ENCODE data around the gene TBX20. TPM values are rescaled to one million over a fixed set of nuclear protein-coding genes. Genes with fewer than 3 reads are reported as not detected.
"Not testable (repeated sequence)": the region's sequence is repeated elsewhere in the genome, so short reads cannot be mapped to it uniquely, and the experiment has no call there.

TBX20 gene
- polyA plus RNA-seq, 1 experiment = not detected

DNA sequence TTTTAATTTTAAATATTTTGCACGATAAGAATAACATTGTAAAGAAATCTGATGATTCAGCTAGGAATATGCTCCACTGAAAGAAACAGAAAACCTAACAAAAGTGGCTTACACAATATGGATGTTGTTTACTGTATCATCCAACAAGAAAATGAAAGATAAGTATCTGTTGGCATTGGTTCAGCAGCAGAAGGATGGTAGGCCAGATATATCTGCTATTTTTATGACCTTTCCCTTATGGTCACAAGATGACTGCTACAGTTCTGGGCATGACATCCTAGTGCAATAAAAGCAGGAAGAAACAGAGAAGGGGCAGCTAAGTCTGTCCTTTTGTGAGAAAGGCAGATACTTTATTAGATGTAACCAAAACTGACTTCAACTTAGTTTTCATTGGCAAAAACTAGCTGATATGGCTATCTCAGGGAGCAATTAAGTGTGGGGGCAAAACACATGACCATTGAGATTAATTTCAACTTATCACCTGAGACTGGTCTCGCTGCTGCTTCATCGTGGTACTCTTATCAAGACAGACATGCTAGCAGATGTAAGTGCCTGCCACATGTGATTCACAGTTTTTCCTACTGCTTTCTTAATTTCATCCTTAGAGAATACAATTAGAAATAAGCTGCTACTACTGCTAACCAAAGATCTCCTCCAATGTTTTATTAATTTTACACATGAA lies 92.7 kb downstream of the TBX20 start:
- H3K4me3 ChIP-seq (ENCODE audit: low read depth, low read length); POLR2A ChIA-PET; DNase-seq (ENCODE audit: low read depth, low spot score); H3K9me3 ChIP-seq (ENCODE audit: control insufficient read depth, insufficient read depth, low read length); CTCF ChIA-PET; H3K27ac ChIP-seq (ENCODE audit: low read depth, low read length); H3K27me3 ChIP-seq (ENCODE audit: control insufficient read depth, insufficient read depth, low read length): not testable (repeated sequence)

Other genes starting within 250 kb of the TBX20 start
- 28.0 and 40.5 TPM in 2 replicates for gene DPY19L1, start 216.6 kb downstream of the TBX20 start, polyA plus RNA-seq (2011; rRNA removed)

All from AG04450 (cell line).